ENCODE data around the gene STAC3.

STAC3 gene

GRCh38 chr12:57254506-57255280 lies 3.7 kb upstream of the STAC3 start:
- no peak for DNase-seq (ENCODE audit: low read depth, low spot score)

DNA sequence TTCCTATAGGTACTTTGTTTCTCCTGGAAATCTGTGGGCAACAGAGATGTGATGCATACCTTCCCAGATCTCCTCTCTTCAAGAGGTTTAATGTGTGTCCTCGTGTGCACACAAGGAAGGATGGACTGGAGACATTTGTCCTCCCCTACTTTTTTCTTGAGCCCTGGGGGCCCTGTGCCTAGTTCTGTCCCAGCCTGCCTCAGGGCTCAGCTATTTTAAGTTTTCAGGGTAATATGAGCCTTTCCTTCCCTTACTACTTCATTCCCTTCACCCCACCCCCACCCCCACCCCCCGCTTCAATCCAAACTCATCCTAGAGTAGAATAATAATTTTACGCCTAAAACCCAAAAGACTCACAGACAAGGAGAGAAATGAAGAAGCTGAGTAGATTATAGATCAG lies 446 bp downstream of the STAC3 start:
- DNase-seq (ENCODE audit: low read depth, low spot score), result no peak

GRCh38 chr12:57248934-57249742 lies 1.8 kb downstream of the STAC3 start:
- DNase-seq (ENCODE audit: low read depth, low spot score), result no peak

GRCh38 chr12:57247041-57247440 lies 3.9 kb downstream of the STAC3 start:
- no peak for DNase-seq (ENCODE audit: low read depth, low spot score)

GRCh38 chr12:57244312-57244696 lies 6.7 kb downstream of the STAC3 start:
- DNase-seq (ENCODE audit: low read depth, low spot score), result no peak

DNA sequence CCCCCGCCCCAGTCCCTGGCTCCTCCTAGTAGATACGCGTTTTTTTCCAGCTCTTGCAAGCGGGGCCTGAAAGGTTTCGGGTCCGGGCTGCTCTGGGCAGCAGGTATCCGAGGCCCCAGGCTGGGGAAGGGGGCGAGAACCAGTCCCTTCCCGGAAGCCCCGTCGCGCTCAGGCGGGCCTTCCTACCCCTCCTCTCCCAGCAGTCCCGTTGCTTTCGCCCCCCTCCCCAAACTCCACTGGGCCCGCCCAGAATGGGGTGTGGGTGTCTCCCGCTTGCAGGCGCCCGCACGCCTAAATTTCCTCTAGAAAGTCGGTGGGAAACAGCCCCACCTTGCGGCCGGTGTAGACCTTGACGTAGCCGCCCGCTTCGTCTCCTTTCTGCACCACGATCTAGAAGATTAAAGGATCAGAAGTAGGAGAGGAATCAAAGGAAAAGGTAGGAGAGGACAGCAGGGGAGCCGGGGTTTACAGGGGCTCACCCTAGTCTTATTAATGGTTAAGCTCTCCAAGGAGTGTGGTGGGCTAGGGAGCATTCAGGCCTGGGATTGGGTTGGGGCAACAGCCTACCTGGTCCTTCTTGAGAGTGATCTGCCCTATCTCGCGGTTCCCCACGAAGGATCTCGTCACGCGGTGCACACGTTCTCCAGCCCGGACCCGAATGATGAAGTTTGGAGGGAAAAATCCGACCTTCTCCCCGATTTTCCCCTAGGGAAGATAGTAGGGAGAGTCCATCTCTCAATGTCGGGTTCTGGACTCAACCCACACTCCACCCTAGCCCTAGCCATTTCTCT lies 7.3 kb downstream of the STAC3 start:
- peak; percentile 62 for DNase-seq (ENCODE audit: low read depth, low spot score)

DNA sequence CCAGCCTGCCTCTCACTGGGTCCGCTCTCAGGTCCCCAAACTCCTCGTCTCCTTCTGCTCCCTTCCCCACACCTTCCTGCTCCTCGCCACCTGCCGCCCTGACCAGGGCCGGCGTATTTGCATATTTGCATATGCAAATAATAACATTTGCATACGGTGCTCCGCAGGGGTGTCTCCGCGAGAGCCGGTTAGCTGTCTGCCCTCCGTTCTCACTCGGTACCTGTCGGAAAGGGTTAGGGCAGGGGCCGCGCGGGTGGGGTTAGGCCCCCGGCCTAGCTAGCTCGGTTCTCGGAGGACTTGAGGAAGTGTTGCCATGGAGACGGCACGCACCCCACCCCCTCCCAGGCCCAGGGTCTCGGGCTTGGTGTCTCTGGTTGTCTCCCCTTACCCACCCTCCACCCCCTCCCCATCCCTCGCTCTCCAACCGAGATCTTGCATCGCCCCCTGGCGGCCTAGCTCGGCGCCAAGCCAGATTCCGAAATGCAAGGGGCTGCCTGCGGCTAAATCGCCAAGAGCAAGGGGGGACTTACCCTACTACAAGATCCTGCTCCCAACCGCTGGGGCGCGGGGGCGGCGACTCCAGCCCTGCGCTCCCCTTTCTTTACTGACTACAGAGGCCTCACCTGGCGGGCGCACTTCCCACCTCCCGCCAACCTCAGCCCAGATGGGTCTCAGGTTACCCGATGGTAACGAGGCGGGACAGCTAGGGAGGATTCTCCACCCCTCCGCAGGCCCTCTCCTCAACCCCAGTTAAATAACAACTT lies 8.1 kb downstream of the STAC3 start:
- DNase-seq (ENCODE audit: low read depth, low spot score), result peak; percentile 35

- no peak for DNase-seq (ENCODE audit: low read depth, low spot score)
Measured at GRCh38 chr12:57242329-57242690, 8.7 kb downstream of the STAC3 start.

GRCh38 chr12:57241402-57242310 lies 9.3 kb downstream of the STAC3 start:
- no peak for DNase-seq (ENCODE audit: low read depth, low spot score)

GRCh38 chr12:57240926-57241401 lies 10.0 kb downstream of the STAC3 start:
- no peak for DNase-seq (ENCODE audit: low read depth, low spot score)

DNA sequence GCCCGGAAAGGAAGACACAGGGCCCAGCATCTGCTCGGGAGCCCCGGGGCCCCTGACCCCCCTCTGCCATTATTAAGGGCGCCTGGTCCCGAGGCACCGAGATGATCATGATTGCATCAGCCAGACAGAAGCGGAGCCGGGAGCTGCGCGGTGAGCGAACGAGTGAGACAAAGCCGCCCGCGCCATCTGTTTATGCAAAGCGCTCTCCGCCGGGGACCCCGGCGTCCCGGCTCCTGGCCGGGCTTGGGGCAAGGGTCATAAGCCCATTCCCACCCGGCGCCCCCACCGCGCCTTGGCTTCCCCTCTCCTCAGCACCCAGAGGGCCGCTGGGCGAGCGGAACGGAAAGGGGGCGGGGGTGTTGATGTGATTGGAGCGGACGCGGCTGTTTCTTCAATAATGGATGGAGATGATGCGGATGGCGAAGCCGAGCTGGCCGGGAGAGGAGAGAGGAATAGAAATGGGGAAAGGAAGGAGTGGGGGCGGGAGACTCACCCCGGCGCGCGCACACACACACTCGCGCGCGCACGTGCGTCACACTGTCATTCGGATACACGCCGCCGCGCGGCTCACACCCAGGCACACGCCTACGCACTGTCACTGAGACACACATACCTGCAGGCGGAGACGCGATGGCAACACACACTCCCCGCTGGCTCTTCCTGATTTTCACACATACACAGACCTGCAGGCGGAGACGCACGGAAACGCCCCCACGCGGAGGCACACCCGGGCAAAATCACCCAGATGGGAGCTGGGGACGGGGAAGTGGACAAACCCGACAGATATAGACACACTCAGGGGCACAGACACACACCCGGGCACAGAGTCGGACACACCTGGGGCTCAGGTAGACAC lies 10.7 kb downstream of the STAC3 start:
- no peak for DNase-seq (ENCODE audit: low read depth, low spot score)

DNA sequence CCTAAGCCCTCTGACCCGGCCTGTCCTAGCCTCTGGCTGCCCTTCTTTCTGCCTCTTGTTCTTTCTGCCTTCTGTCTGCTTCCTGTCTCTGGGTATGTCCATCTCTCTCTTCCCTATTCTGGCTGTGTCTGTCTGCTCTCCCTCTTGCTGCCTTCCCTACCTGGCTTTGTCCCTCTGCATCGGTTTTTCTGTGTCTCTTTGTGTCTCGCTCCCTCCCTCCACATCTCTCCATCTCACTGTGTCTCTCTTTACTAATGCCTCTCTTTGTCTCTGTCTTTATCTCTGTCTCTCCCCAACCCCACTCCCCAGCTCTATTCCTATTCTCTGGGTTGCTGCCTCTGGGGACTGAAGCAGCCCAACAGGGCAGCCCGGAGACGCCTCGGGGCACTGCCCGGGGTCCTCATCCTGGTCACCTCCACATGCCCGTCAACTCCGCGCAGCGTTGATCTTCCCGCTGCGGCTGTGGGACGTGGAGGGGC lies 11.4 kb downstream of the STAC3 start:
- DNase-seq (ENCODE audit: low read depth, low spot score), result no peak

DNA sequence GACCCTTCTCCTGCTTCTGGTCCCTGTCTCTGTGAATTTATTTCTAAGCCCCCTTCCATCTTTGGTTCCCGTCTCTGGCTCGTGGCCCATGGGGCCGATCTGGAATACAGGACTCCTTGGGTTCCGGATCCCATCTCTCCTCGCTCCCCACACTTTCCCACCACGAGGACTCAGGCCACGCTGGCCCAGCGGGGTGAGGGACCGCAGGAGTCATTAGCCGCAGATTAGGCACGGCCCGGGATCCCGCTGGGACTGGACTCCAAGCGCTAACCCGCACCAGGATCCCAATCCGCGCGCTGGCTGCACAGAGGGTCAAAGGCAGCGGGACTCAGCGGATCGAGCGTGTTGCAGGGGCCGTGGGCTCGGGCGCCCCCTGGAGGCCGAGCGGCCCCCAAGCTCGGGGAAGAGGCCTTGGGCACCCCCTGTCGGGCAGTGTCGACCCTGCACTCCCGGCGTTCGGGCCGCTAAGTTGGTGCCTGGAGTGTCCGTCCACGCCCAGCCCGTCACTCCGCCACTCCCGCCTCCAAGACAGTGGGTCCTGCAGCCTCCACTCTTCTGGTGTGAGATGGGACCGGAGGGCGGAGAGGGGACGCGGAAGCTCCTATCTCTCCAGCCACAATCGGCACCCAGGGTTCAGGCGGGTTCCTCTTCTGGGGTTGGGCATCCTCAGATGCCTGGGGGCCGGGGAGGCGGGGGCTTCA lies 12.0 kb downstream of the STAC3 start:
- DNase-seq (ENCODE audit: low read depth, low spot score), result peak; percentile 72

DNA sequence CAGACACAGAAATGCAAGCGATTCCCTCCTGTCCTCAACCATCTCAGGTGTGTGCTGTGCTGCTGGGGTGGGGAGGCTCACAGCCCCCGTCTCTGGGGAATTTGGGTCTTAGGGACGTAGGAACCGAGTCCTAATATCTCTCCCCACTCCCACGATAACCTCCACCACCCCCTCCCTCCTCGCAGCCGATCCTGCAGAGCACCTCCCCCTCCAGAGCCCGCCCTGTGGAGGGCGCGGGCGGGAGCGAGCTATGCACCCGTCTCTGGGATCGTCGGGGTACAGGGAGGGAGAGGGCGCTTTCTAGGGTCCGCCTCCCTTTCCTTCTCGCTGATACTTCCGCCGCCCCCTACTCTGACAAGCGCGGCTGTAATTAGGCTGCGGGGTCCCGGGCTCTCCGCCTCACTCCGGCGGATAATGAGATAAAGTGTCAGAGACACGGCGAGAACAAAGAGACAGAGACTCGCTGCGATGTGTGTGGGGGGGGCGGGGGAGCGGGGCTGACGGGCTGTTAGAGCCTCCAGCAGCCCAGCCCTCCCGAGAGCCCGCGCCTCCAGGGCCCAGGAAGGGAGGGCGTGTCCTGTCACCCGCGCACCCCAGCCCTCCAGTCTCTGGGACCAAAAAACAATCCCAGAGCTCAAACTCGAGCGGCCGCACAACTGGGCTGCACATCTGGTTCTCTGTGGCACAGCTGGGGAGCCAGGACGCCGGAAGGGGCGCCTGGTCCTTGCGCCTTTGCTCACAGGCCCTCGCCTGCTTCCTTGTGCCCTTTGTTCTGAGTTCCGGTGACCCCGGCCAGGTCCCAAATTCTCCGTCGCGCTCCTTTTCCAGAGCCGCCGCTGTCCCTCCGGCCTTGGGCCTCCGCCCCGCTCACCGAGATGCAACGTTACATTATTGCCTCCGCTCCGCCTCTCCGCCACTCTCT lies 12.8 kb downstream of the STAC3 start:
- DNase-seq (ENCODE audit: low read depth, low spot score), result no peak

DNA sequence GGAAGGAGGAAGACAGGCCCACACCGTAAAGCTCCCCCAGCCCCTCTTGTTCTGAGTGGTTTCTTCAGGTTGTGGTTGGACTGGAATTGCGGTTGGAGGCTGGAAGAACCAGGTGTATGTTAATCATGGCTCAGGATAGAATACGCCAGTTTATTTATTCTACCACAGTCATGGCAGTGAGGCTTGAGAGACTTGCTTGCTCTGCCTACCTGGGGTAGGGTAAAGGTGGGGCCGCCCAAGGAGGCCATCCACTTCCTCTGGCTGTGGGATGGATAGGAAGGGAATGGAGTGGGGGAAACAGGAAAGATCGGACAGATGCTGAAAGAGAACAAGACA lies 13.4 kb downstream of the STAC3 start:
- DNase-seq (ENCODE audit: low read depth, low spot score), result no peak

DNA sequence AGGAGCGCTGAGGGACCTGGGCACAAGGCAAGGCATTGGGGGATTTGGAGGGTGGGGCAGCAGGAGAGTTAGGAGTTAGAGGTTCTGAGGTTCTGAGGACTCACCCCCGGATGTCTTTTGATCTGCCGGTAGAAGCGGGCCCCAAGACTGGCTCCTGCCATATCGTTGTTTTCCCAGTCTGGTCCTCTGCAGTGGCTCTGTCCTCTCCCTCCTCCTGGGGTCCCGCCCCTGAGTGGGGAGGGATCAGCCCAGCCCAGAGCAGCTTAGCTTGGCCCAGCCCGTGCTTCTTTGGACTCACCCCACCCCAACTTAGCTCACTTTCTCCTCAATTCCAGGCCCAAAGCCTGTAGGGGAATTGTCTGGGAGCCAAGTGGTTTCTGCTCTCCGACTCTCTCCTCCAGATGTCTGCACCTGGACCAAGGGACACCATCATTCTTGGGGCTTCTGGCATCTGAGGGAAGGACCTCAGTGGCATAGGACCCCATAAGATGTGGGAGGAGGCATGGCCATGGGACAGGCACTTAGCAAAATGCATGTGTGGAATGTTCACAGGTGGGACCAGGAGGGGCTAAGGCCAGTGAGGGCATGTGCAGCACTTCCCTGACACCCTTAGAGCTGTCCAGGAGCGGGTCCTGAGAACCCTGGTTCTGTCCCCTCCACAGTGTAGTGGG lies 13.9 kb downstream of the STAC3 start:
- DNase-seq (ENCODE audit: low read depth, low spot score), result no peak

Measured in activated naive CD8-positive, alpha-beta T cell treated with anti-CD3 and anti-CD28 coated beads, Interleukin-2, amount 50 U/mL, for 16 hours (primary cell).